GM21717 (cell line): Measurements from ENCODE around the gene RBPJL.

Experiments
- ATAC-seq: cut with Tn5 transposase; IDR thresholded peaks from one replicate; pipeline ENCODE4 v1.9.1; 2021; ENCODE audit warnings: mild to moderate bottlenecking, moderate library complexity; ENCODE audit not compliant: unreplicated experiment

RBPJL gene

GRCh38 chr20:45306431-45306982 lies at the start of gene RBPJL:
RBPJL (plus strand) TSS chr20:45306840; CDS start chr20:45306923, 83 bp downstream.
- no peak for ATAC-seq

GRCh38 chr20:45257161-45257560 lies 49.5 kb upstream of the RBPJL start:
- ATAC-seq = no peak

- ATAC-seq = no peak
These were observed 48.9 kb upstream of the RBPJL start for GRCh38 chr20:45257711-45258110.

- ATAC-seq = no peak
These were observed 48.4 kb upstream of the RBPJL start for GRCh38 chr20:45258259-45258658.

GRCh38 chr20:45258664-45259063 lies 48.0 kb upstream of the RBPJL start:
- ATAC-seq = no peak

- no peak for ATAC-seq
These were observed 42.9 kb upstream of the RBPJL start for GRCh38 chr20:45263556-45264266.

- ATAC-seq = no peak
These were observed 39.7 kb upstream of the RBPJL start for GRCh38 chr20:45266977-45267376.

GRCh38 chr20:45268531-45268930 lies 38.1 kb upstream of the RBPJL start:
- no peak for ATAC-seq

GRCh38 chr20:45269056-45269455 lies 37.6 kb upstream of the RBPJL start:
- no peak for ATAC-seq

GRCh38 chr20:45269754-45270270 lies 36.8 kb upstream of the RBPJL start:
- no peak for ATAC-seq

- ATAC-seq = no peak
These were observed 31.3 kb upstream of the RBPJL start for GRCh38 chr20:45275338-45275737.

- ATAC-seq = no peak
These were observed 26.6 kb upstream of the RBPJL start for GRCh38 chr20:45279992-45280391.

GRCh38 chr20:45282700-45283550 lies 23.7 kb upstream of the RBPJL start:
- ATAC-seq = no peak

- no peak for ATAC-seq
These were observed 23.0 kb upstream of the RBPJL start for GRCh38 chr20:45283551-45284057.

GRCh38 chr20:45288376-45288775 lies 18.3 kb upstream of the RBPJL start:
- no peak for ATAC-seq

GRCh38 chr20:45288860-45289259 lies 17.8 kb upstream of the RBPJL start:
- ATAC-seq = no peak

GRCh38 chr20:45289942-45290676 lies 16.5 kb upstream of the RBPJL start:
- no peak for ATAC-seq

- ATAC-seq = no peak
These were observed 15.8 kb upstream of the RBPJL start for GRCh38 chr20:45290677-45291355.

GRCh38 chr20:45291526-45291925 lies 15.1 kb upstream of the RBPJL start:
- ATAC-seq = no peak

- no peak for ATAC-seq
These were observed 14.3 kb upstream of the RBPJL start for GRCh38 chr20:45292343-45292742.
